K562 (cell line): ENCODE results near the gene TRIOBP. TPM values are rescaled to one million over a fixed set of nuclear protein-coding genes. Genes with fewer than 3 reads are reported as not detected.

Experiments used
- BRCA1 ChIP-seq, 2 experiments: fragments of 450-650 bp in 1 of 2; sonication (generic) in 1 of 2; formaldehyde crosslinking in 1 of 2; IDR thresholded peaks; 2 replicates each; pipeline versions ENCODE4 v1.5.0 to v1.6.1; 2017 to 2020; ENCODE audit warnings: mild to moderate bottlenecking in 1 of 2, missing genetic modification reagents in 1 of 2
- GATA2 ChIP-seq: sonication (generic); formaldehyde crosslinking; IDR thresholded peaks from 2 replicates; pipeline ENCODE4 v1.4.0; 2020; ENCODE audit warnings: mild to moderate bottlenecking, missing genetic modification reagents
- HDAC3 ChIP-seq: fragments of 450-650 bp; IDR thresholded peaks from 2 replicates; pipeline ENCODE4 v1.6.1; 2018; ENCODE audit warnings: borderline replicate concordance, mild to moderate bottlenecking, moderate library complexity; ENCODE audit not compliant: partially characterized antibody
- KLF16 ChIP-seq: IDR thresholded peaks from 2 replicates; pipeline ENCODE4 v1.6.1; 2016; ENCODE audit warnings: antibody characterized with exemption
- L3MBTL2 ChIP-seq: fragments of 450-650 bp; IDR thresholded peaks from 2 replicates; pipeline ENCODE4 v1.6.1; 2016; ENCODE audit warnings: mild to moderate bottlenecking, moderate library complexity
- MCM5 ChIP-seq: fragments of 450-650 bp; IDR thresholded peaks from 2 replicates; pipeline ENCODE4 v1.6.1; 2016; ENCODE audit warnings: low read depth
- NR2F6 ChIP-seq: fragments of 450-650 bp; formaldehyde crosslinking; IDR thresholded peaks from 2 replicates; pipeline ENCODE4 v1.4.0; 2020; ENCODE audit warnings: mild to moderate bottlenecking
- POLR2B ChIP-seq: fragments of 450-650 bp; IDR thresholded peaks from 2 replicates; pipeline ENCODE4 v1.6.1; 2018; ENCODE audit warnings: low read depth; ENCODE audit not compliant: partially characterized antibody
- ZC3H11A ChIP-seq: IDR thresholded peaks from 2 replicates; pipeline ENCODE4 v1.6.1; 2012; ENCODE audit warnings: low read depth, low read length, improper control_type of control experiment
- ZNF644 ChIP-seq: fragments of 200-800 bp; sonication (Bioruptor generic); IDR thresholded peaks from 2 replicates; pipeline ENCODE4 v1.6.1; 2016; ENCODE audit warnings: low read depth, missing genetic modification characterization, missing compliant biosample characterization
- polyA plus RNA-seq, 8 experiments: library from polyadenylated mRNA; depleted of rRNA in 4 of 8; stranded (reverse) in 5 of 8; unstranded in 3 of 8; fragments of >200 nt; fragmentation: Nextera tagmentation in 2 of 8; fragmentation: Illumina TruSeq in 1 of 8; extraction: Ambion mirVana in 2 of 8; extraction: Trizol in 1 of 8; gene quantifications; 2 replicates each; pipeline versions ENCODE4 v1.2.1 to v1.2.3, GENCODE V29; 2011 to 2014; ENCODE audit warnings: inconsistent platforms in 1 of 8, missing spikeins in 1 of 8
- total RNA-seq, 7 experiments: library from RNA; depleted of rRNA in 6 of 7; stranded (reverse); fragments of >200 nt in 6 of 7; fragmentation: Illumina TruSeq in 2 of 7; extraction: Trizol in 2 of 7; gene quantifications; 2 replicates each; pipeline versions ENCODE4 v1.2.1 to v1.2.3, GENCODE V29; 2011 to 2021; ENCODE audit warnings: low replicate concordance in 1 of 7
- TF ChIP-seq, protein P1 (sequence below): fragments of 450-650 bp; IDR thresholded peaks from 2 replicates; pipeline ENCODE4 v1.6.1; 2016; ENCODE audit warnings: mild to moderate bottlenecking, moderate library complexity

TRIOBP gene
- total and polyA plus RNA-seq, 9 of the 15 experiments (the other 6 are each of a cell fraction or from before 2014, with no cell fraction given) = 0.24 to 13.8 (median 5.5) TPM

DNA sequence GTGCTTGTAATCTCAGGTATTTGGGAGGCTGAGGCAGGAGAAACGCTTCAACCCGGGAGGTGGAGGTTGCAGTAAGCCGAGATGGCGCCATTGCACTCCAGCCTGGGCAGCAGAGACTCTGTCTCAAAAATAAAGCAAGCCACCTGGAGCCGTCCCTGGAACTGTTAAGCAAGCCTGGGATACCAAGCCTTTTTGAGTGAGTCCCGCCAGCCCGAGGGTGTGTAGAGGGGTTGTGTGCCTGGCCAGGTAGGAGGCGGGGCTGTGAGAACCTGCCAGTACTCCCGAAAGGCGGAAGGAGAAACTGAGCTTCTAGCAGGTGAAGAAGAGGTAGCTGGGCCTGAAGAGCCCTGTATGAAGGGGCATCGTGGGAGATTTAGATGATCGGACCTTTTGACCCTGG, 52.4 kb downstream of the TRIOBP start (continued):
- TF ChIP-seq, protein P1, sequence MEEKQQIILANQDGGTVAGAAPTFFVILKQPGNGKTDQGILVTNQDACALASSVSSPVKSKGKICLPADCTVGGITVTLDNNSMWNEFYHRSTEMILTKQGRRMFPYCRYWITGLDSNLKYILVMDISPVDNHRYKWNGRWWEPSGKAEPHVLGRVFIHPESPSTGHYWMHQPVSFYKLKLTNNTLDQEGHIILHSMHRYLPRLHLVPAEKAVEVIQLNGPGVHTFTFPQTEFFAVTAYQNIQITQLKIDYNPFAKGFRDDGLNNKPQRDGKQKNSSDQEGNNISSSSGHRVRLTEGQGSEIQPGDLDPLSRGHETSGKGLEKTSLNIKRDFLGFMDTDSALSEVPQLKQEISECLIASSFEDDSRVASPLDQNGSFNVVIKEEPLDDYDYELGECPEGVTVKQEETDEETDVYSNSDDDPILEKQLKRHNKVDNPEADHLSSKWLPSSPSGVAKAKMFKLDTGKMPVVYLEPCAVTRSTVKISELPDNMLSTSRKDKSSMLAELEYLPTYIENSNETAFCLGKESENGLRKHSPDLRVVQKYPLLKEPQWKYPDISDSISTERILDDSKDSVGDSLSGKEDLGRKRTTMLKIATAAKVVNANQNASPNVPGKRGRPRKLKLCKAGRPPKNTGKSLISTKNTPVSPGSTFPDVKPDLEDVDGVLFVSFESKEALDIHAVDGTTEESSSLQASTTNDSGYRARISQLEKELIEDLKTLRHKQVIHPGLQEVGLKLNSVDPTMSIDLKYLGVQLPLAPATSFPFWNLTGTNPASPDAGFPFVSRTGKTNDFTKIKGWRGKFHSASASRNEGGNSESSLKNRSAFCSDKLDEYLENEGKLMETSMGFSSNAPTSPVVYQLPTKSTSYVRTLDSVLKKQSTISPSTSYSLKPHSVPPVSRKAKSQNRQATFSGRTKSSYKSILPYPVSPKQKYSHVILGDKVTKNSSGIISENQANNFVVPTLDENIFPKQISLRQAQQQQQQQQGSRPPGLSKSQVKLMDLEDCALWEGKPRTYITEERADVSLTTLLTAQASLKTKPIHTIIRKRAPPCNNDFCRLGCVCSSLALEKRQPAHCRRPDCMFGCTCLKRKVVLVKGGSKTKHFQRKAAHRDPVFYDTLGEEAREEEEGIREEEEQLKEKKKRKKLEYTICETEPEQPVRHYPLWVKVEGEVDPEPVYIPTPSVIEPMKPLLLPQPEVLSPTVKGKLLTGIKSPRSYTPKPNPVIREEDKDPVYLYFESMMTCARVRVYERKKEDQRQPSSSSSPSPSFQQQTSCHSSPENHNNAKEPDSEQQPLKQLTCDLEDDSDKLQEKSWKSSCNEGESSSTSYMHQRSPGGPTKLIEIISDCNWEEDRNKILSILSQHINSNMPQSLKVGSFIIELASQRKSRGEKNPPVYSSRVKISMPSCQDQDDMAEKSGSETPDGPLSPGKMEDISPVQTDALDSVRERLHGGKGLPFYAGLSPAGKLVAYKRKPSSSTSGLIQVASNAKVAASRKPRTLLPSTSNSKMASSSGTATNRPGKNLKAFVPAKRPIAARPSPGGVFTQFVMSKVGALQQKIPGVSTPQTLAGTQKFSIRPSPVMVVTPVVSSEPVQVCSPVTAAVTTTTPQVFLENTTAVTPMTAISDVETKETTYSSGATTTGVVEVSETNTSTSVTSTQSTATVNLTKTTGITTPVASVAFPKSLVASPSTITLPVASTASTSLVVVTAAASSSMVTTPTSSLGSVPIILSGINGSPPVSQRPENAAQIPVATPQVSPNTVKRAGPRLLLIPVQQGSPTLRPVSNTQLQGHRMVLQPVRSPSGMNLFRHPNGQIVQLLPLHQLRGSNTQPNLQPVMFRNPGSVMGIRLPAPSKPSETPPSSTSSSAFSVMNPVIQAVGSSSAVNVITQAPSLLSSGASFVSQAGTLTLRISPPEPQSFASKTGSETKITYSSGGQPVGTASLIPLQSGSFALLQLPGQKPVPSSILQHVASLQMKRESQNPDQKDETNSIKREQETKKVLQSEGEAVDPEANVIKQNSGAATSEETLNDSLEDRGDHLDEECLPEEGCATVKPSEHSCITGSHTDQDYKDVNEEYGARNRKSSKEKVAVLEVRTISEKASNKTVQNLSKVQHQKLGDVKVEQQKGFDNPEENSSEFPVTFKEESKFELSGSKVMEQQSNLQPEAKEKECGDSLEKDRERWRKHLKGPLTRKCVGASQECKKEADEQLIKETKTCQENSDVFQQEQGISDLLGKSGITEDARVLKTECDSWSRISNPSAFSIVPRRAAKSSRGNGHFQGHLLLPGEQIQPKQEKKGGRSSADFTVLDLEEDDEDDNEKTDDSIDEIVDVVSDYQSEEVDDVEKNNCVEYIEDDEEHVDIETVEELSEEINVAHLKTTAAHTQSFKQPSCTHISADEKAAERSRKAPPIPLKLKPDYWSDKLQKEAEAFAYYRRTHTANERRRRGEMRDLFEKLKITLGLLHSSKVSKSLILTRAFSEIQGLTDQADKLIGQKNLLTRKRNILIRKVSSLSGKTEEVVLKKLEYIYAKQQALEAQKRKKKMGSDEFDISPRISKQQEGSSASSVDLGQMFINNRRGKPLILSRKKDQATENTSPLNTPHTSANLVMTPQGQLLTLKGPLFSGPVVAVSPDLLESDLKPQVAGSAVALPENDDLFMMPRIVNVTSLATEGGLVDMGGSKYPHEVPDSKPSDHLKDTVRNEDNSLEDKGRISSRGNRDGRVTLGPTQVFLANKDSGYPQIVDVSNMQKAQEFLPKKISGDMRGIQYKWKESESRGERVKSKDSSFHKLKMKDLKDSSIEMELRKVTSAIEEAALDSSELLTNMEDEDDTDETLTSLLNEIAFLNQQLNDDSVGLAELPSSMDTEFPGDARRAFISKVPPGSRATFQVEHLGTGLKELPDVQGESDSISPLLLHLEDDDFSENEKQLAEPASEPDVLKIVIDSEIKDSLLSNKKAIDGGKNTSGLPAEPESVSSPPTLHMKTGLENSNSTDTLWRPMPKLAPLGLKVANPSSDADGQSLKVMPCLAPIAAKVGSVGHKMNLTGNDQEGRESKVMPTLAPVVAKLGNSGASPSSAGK = no peak
- no peak for TF ChIP-seq KLF16
- no peak for TF ChIP-seq MCM5
- TF ChIP-seq ZNF644 = no peak
- TF ChIP-seq BRCA1 (IDR thresholded peaks at IDR 0.05) = no peak
- no peak for TF ChIP-seq BRCA1 (CRISPR knock-in tag; IDR thresholded peaks at IDR 0.05)
- no peak for TF ChIP-seq NR2F6
- TF ChIP-seq HDAC3 = no peak
- no peak for TF ChIP-seq GATA2
- no peak for TF ChIP-seq ZC3H11A
- TF ChIP-seq POLR2B = no peak
- TF ChIP-seq L3MBTL2 = no peak
- TF ChIP-seq, all 486 proteins: peak for 0
